Measurements from ENCODE around the gene ASPN.

GRCh38 chr9:92522983-92523970, 41.0 kb upstream of the ASPN start:
- TF ChIP-seq POLR2AphosphoS5 (IDR thresholded peaks at IDR 0.05; ENCODE audit: low read depth, low read length), result no peak
- no peak for TF ChIP-seq SIN3A (IDR thresholded peaks at IDR 0.05; ENCODE audit: borderline replicate concordance, insufficient read depth, low read length)
